Measurements from ENCODE around the gene APBA2. TPM values are rescaled to one million over a fixed set of nuclear protein-coding genes. Genes with fewer than 3 reads are reported as not detected.

APBA2 gene
- total RNA-seq, 1 experiment from 2014 or later = 11.2 TPM

- no peak overlapping the region for H3K4me3 Mint-ChIP-seq
- ChIA-PET CTCF (interaction anchor here (1.0 to 1.8 kb wide), 2 partner anchors 42 to 44 kb away, joined by 3 to 4 read pairs; no protein-coding TSS in a partner anchor), POLR2A (no interaction called here)
These were observed 174.3 kb downstream of the APBA2 start for GRCh38 chr15:29059871-29060640.

GRCh38 chr15:29061746-29062145 lies 176.0 kb downstream of the APBA2 start:
- no peak for DNase-seq (ENCODE audit: low spot score)
- no peak for ATAC-seq
- Mint-ChIP-seq H3K36me3 (peaks cover 11% of the 10 kb centered on the region), H3K27ac (no peak overlapping the region), H3K4me1 (peaks cover 36% of the 10 kb centered on the region), H3K9me3 (peaks cover 12% of the 10 kb centered on the region), H3K4me3 (no peak overlapping the region), H3K27me3 (ENCODE audit: low read depth) (no peaks in the 10 kb centered on the region; the same call in 1 of the 2 replicates)
- CTCF ChIA-PET = no interaction called here
- TF ChIP-seq TEAD1 (CRISPR knock-in tag; IDR thresholded peaks at IDR 0.05) (no peak), EMX1 (CRISPR knock-in tag; IDR thresholded peaks at IDR 0.05) (no peak), KAT7 (CRISPR knock-in tag; IDR thresholded peaks at IDR 0.05; ENCODE audit: borderline replicate concordance) (no peak), PRRX2 (CRISPR knock-in tag; IDR thresholded peaks at IDR 0.05) (no peak), MLX (CRISPR knock-in tag; IDR thresholded peaks at IDR 0.05) (no peak), USF1 (CRISPR knock-in tag; IDR thresholded peaks at IDR 0.05) (no peak)
- POLR2A ChIA-PET = no interaction called here

More at GRCh38 chr15:29059871-29060640, 174.3 kb downstream of the APBA2 start:
- no peak for TF ChIP-seq NFYB (CRISPR knock-in tag; conservative IDR thresholded peaks at IDR 0.05; ENCODE audit: low read depth)
- TF ChIP-seq OVOL2 (CRISPR knock-in tag; IDR thresholded peaks at IDR 0.05; ENCODE audit: borderline replicate concordance) = no peak
- TF ChIP-seq ZNF263 (CRISPR knock-in tag; IDR thresholded peaks at IDR 0.05; ENCODE audit: low read depth) = no peak
- TF ChIP-seq E2F4 (CRISPR knock-in tag; IDR thresholded peaks at IDR 0.05; ENCODE audit: borderline replicate concordance, low read depth) = no peak
- no peak for TF ChIP-seq HMGA2 (CRISPR knock-in tag; IDR thresholded peaks at IDR 0.05)
- TF ChIP-seq MLX (CRISPR knock-in tag; IDR thresholded peaks at IDR 0.05) = no peak
- TF ChIP-seq ZBTB43 (CRISPR knock-in tag; IDR thresholded peaks at IDR 0.05) = no peak
- no peak for TF ChIP-seq CREB1 (CRISPR knock-in tag; IDR thresholded peaks at IDR 0.05)
- no peak for TF ChIP-seq GRHL2 (CRISPR knock-in tag; IDR thresholded peaks at IDR 0.05; ENCODE audit: insufficient replicate concordance, severe bottlenecking)
- TF ChIP-seq JAZF1 (CRISPR knock-in tag; IDR thresholded peaks at IDR 0.05) = no peak
- TF ChIP-seq ETV6 (CRISPR knock-in tag; IDR thresholded peaks at IDR 0.05) = no peak
- Mint-ChIP-seq H3K4me1 (peaks cover 49% of the 10 kb centered on the region), H3K27me3 (ENCODE audit: low read depth) (no peaks in the 10 kb centered on the region; the same call in 1 of the 2 replicates), H3K36me3 (peaks cover 11% of the 10 kb centered on the region), H3K9me3 (peaks cover 12% of the 10 kb centered on the region), H3K27ac (no peak overlapping the region)
- ATAC-seq (no peak), DNase-seq (ENCODE audit: low spot score) (no peak)

GRCh38 chr15:29062179-29062591 lies 176.4 kb downstream of the APBA2 start:
- Mint-ChIP-seq H3K27me3 (ENCODE audit: low read depth) (no peaks in the 10 kb centered on the region; the same call in 1 of the 2 replicates), H3K36me3 (peaks cover 11% of the 10 kb centered on the region), H3K9me3 (peaks cover 12% of the 10 kb centered on the region), H3K27ac (no peak overlapping the region), H3K4me1 (peaks cover 32% of the 10 kb centered on the region), H3K4me3 (no peak overlapping the region)
- ATAC-seq (no peak), DNase-seq (ENCODE audit: low spot score) (no peak)
- POLR2A ChIA-PET = no interaction called here
- CTCF ChIA-PET = no interaction called here
- TF ChIP-seq E2F1 (CRISPR knock-in tag; IDR thresholded peaks at IDR 0.05) (no peak), NR2C2 (CRISPR knock-in tag; IDR thresholded peaks at IDR 0.05) (no peak), MYBL2 (CRISPR knock-in tag; IDR thresholded peaks at IDR 0.05) (no peak), ZNF416 (CRISPR knock-in tag; IDR thresholded peaks at IDR 0.05) (no peak), AFF4 (CRISPR knock-in tag; IDR thresholded peaks at IDR 0.05; ENCODE audit: borderline replicate concordance) (no peak), USF1 (CRISPR knock-in tag; IDR thresholded peaks at IDR 0.05) (no peak), RORB (CRISPR knock-in tag; IDR thresholded peaks at IDR 0.05) (no peak)
